ENCODE data around the gene TEX14.

The TEX14 gene

DNA sequence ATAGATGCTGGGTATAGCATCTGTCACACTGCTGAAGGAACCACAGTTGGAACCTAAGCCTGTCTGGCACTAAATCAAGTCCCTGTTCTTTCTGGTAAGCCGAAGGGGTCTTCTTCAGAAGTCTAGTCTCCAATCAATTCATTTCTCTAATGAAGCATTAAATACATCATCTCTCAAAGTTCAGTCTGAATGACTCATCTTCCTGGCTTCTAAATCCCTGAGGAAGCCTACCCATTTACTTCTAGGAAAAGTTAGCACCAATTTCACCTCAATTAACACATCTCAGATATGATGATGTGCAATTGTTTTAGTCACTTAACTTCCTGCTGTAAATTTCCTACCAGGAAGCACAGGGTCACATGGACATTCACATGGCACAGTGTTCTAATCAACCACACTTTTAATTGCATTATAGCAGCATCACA, 49.9 kb downstream of the TEX14 start:
- no peak for DNase-seq (ENCODE audit: low read depth)

DNA sequence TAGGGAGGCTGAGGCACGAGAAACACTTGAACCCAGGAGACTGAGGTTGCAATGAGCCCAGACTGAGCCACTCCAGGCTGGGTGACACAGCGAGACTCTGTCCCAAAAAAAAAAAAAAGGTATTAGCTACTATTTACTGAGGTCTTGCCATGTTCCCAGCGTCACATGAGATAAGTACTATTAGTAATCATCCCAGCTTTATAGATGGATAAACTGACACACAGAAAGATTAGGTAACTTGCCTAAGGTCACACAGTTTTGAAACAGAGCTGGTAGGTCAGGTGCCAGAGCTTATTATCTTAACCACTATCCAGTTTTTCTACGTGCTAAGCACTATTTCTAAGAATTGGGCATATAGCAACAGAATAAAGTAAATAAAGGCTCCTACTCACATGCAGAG, 51.6 kb downstream of the TEX14 start:
- no peak for DNase-seq (ENCODE audit: low read depth)

DNA sequence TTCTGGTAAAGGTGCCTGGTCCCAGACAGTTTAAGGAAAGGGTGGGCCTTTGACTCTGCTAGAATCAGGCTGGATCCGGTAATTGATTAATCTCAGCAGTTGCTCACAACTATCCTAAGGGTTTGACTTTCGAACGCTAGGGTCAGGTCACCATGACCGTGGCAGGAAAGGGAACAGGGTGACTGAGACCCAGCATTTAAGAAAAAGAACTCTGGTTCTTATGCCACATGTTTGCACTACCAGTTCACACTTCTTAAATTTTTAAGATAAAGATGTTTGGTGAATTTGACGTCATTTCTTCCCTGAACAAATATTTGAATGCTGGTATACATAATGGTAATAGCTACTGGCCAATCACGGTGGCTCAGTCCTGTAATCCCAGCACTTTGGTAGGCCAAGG, 52.2 kb downstream of the TEX14 start:
- no peak for DNase-seq (ENCODE audit: low read depth)

DNA sequence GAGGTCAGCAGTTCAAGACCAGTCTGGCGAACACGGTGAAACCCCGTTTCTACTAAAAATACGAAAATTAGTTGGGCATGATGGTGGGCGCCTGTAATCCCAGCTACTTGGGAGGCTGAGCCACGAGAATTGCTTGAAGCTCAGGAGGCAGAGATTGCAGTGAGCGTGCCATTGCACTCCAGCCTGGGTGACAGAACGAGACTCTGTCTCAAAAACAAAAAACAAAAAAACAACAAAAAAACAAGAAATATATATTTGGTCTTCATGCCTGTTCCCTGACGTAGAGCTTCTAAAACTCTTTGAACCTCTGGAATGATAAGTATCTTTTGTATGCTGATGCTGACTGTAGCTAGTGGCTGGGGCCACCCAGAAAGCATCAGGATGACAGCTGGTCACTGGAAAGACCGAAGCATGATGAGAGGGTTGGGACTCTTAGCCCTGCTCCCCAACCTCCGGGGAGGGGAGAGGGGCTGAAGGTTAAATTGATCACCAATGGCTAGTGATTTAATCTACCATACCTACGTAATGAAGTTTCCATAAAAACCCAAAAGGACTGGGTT, 54.8 kb downstream of the TEX14 start:
- no peak for DNase-seq (ENCODE audit: low read depth)

DNA sequence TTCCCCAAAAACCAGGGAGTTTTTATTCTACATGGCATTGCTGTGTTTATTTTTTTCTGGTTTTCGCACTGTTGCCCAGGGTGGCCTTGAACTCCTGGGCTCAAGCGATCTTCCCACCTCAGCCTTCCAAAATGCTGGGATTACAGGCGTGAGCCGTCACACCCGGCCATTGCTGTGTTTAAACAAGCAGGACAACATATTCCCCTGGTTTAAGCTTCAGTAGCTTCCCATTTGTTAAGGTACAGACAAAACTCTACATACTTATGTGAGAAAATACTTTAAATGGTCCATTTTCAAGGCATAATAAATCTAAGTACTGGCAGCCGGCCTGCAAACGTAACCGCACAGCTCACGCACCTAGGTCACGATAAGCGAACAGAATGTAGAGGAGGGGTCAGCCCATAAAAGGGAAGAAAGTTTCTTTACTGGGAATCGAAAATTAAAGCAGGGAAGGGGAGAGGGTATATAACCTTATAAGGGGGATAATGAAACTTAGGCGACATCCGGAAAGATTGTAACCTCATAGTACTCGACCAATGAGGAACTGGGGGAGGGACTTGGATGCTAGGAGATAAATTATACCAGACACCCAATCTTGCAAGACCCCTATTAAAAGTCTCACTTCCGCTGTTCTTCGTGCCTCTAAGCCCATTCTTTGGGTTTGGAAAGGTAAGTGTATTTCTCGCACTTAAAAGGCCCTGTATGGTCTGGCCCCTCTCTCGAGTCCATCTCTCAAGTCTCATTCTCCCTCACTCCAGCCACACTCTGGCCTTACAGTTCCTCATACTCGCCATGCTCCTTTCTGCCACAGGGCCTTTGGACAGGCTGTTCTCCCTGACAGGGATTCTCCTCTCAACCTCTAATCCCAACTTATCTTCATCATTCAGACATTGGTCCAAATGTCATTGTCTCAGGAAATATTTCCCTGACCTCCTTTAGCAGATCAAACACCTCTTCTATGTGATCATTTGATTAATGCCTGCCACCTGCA, 59.2 kb downstream of the TEX14 start:
- DNase-seq (ENCODE audit: low read depth): no peak

DNA sequence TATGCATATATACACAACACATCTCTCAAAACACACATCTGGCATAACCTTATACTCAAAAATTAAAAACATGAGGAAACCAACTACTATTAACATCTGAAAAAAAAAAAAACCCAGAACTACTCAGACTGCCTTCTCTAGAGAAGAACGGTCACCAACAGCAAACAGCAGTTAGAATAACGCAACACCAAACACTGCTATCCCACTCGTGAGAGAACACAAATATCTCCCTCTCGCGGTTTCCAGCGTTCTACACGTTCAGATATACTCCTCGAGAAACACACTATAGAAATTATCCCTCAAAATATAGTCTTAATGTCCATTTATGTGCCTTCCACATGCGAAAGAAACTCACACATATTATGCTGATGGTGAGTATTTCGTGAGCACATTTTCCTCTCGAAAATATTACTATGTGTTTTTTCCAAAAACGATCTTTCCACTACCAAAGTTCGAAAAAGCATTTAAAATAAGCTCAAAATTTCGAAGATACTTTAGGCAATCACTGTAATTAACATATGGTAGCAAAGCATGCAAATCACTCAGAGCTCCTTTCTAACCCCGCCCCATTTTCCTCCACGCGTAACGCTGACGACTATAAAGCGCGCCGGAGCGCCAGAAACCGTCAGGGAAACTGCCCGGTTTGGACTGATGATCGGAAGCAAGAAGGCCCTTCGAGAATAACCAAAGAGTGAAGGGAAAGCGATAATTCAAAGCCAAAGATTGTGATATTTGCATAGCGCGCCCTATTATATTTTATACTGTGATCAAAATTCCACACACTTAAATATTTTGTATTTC, 60.1 kb downstream of the TEX14 start:
- peak; percentile 98 for DNase-seq (ENCODE audit: low read depth)

DNA sequence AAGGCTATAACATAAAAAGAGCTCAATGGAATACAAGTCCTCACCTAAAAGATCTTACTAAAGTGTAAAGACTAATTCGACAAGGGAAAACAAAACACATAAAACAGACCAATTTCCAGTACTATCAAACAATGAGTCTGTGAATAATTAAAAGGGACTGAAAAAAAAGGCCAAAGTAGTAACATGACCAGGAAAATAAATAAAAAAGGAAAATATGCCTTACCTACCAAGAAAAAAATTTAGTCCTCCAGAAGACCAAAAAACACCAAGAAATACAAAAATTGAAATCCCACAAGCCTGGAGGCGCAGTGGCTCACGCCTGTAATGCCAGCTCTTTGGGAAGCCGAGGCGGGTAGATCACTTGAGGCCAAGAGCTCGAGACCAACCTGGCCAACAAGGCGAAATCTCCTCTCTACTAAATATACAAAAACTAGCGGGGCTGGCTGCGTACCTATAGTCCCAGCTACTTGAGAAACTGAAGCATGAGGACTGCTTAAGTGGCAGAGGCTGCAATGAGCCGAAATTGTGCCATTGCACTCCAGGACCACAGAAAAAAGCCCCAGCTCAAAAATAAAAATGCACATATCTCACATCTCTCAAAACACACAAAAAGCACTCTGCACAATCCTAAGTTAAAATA, 60.8 kb downstream of the TEX14 start:
- no peak for DNase-seq (ENCODE audit: low read depth)

DNA sequence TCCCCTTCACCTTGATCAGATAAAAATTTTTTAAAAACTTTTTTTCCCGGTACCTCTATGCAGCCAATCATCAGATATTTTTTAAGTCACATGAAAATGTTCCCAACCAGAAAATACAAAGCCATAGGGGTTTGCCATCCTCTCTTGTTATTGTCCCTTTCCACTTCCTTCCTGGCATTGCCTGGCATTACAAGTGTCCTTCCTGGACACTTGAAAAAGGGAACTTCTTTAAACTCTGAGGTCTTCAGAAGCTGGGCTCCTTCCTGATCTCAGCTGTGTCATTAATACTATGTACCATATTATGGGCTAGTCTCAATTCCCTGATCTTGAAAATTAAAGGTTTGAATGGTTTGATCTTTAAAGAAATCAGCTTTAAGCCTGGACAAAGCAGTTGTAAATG, 64.9 kb downstream of the TEX14 start:
- no peak for DNase-seq (ENCODE audit: low read depth)

DNA sequence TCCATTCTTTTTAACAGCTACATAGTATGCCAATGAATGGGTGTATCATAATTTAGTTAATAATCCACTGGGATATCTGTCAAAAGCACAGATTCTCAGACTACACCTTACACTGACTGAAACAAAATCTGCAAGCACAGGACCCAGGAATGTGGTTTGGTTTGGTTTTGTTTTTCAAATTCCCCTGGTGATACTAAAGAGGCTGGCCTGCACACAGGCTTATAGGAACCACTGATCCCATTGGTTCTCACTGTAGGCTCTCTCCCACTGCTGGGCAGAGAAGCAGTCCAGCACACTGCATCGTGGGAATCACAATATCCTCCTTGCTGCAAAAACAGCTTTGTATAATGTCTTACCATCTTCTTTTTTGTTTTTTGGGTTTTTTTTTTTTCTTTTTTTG, 67.1 kb downstream of the TEX14 start:
- DNase-seq (ENCODE audit: low read depth): no peak

DNA sequence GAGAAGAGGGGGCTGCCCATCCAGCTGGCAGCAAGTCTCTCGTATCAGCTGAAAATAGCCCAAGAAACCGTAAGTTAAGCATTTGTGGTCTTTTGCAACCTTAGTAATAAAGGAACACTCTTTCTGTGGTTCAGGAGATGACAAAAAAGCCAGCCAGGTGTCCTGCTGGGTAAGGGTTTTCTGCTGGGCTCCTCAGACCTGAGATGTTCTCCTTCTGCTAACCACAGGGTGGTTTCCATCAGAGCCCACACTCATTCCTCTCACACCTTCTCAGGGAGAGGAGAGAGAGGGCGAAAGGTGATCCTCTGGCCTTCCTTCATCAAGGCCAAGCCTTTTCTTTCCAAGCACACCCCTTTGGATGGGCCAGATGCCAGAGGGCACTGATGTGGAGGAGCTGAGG, 70.7 kb downstream of the TEX14 start:
- DNase-seq (ENCODE audit: low read depth): no peak

DNA sequence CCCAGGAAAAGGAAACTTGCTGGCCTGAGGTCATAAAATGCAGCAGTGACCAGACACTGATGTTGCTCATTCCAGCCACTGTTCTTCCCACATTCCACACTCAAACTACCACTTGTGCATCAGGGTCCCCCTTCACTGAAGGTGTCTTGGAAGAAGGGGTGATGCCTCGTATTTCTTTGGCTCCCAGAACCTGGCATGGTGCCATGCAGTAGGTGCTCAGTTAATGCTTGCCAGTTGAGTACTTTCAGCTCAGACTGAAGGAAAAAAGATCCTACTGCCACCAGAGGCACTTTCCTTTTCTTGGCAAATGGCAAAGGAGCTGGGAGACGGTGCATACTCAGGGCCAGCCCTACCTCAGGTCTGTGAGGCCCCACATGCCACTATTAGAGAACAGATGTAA, 73.5 kb downstream of the TEX14 start:
- no peak for DNase-seq (ENCODE audit: low read depth)

DNA sequence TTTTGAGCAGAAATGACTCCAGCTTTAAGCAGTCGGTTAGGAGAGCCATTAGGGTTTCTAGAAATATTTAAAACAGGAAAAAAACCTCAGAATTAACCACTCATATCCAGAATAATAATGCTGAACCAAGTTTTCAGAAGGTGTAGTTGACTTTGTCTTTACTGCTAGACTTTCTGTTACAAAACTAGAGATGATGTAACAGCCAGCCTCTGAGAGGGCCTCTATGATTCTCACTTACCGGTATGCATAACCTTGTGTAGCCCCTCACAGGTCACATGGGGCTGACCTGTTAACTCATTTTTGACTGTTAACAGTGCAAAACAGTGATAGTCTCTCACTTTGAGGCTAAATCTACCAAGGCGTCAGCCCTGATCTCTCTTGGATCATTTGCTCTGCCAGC, 74.3 kb downstream of the TEX14 start:
- DNase-seq (ENCODE audit: low read depth): no peak

DNA sequence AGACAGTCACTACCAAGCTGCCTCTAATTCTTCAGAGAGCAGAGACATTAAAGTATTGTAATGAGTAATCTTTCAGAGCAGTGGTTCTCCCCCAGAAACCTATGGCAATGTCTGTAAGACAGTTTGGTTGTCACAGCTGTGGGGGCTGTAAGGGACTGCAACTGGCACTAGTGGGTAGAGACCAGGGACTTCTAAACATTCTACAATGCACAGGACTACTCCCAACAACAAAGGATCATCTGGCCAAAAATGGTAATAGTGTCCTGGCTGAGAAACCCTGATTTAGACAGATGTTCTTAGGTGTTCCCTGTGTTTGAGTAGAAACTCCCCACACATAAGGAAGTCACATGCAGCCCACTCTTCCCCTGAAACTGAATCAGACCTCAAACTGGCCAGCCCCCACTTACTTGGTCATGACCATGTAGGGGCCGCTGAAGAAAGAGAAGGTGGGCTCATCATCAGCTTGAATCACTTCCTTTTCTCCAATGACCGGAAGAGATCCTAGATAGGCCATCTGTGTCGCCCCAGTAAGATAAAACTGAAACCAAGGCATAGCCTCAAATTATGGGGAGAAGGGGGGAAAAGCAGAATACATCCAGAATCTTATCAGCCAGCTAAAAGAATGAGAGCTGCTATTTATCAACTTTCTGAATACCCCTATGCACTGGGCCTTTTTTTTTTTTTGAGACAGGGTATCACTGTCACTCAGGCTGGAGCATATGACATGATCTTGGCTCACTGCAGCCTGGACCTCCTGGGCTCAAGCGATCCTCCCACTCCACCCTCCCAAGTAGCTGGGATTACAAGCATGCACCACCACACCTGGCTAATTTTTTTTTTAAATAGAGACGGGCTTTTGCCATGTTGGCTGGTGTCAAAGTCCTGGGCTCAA, 75.8 kb downstream of the TEX14 start:
- no peak for DNase-seq (ENCODE audit: low read depth)

DNA sequence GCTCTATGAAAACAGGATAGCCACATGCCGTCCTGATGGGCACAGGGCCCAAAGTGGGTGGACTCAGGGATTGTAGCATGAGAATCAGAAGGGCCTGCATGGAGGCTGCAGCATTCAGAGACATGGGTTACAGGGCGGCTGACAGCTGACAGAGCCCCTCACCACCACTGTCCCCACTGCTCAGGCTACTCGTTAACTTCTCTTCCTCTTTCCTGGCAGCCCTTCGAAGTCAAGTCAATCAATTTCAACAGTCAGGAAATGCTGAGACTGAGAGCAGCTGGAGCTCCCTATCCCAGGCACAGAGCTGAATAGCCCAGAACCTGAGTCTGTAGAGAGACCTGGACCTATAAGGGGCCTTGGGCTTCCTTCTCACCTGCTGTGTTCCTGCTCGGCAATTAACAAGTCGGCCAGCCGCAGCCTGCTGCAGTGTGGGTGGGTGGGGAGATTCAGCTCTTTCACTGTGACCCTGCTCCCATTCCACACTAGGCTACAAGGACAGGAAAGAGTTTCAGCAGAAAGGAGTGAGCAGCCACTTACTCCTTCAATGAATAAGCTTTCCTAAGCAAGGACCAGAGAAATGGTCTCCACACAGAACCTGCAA, 76.9 kb downstream of the TEX14 start:
- no peak for DNase-seq (ENCODE audit: low read depth)

DNA sequence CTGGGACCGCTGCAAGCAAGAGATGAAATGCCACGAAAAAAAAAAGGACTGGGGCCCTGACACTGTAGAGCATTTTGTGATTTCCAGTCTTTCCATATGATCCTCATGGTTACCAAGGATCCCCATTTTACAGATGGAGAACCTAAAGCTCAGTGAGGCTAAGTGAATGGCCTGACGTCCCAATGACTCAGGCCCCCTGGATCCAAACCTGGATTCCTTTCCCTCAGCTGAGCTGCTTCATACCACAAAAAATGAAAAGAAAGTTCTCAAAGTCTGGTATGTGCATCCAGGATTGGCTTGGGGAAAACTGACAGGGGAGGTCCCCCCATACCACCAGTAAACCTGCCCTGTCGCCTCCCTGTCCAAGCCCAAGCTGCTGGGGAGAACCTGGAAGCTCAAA, 80.5 kb downstream of the TEX14 start:
- no peak for DNase-seq (ENCODE audit: low read depth)

DNA sequence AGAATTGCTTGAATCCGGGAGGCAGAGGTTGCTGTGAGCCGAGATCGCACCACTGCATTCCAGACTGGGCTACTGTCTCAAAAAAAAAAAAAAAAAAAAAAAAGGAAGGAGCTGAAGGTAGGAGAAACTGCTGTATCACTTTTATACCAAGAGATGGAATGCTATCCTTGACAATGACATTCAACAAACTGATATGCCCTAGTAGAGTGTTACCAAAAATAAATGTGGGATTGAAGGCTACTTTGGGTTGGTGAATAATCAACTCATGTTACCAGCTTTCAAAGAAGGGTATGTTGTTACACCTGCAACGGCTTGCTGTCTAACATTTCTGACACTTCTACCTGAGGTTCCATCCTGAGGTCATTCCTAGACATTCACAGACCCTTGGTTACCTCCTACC, 84.9 kb downstream of the TEX14 start:
- DNase-seq (ENCODE audit: low read depth): no peak

DNA sequence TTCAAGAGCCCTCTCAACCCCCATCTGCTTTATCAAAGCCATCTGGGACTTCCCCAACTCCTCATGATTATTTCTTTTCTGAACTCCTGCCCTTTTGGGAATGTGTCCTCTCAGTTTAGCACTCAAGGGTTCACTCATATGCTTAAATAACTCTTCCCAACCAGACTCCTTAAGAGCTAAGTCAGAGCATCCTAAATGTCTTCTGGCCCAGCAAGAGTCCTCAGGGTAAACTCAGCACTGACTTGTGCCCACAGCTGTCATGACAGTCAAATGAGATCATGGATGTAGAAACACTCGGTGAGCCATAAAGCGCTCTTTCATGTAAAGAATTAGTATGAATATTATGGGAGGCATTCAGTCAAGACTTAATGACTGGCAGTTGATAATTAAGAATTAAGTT, 85.9 kb downstream of the TEX14 start:
- DNase-seq (ENCODE audit: low read depth): no peak

DNA sequence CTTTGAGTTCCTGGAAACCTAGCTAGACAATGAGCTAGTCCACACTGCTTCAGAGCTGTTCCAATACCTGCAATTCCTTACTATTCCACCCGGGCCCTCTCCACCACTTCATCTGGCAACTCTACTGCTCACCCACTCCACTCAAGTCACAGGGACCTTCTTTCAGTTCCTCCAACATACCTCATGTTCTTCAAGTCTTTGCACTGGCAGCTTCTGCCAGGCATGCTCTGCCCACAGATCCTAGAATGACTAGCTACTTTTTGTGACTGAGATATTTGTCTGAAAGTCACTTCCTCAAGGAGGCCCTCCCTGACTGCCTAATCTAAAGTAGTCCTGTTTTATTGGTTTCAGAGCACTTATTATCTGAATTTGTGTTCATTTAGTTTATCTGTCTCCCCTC, 86.4 kb downstream of the TEX14 start:
- DNase-seq (ENCODE audit: low read depth): no peak

DNA sequence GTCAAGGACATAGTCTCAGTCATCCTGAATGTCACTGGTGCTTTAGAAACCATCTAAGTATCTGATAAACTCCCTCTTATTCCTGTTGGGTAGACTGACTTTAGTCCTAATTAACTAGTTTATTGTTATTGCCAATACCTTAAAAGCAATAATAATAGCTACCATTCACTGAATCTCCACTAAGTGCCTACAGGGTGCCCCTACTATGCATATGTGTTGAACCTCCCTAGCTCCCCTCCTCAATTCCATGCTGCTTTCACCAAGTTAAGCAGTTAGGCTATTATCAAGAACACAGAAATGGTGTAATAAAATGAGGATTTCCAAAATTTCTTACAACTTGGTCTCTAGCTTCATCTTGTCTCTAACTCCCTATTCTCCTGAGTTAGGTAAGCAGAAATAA, 89.9 kb downstream of the TEX14 start:
- DNase-seq (ENCODE audit: low read depth): no peak

DNA sequence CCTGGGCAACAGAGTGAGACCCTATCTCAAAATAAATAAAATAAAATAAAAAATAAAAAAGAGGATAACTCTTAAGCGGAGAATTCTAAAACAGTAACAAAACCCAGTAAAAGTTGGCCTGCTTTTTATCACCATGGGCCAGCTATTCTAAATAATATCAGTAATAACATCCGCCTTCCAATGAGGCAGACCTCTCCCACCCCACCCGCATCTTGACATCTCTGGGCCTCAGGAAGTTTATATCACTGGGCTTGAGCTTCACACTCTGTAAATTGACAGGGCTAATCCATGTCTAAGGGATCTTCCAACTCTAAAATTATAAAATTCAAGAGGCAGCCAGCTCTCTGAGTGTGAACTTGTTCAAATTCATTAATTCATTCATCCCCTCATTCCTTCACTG, 94.5 kb downstream of the TEX14 start:
- no peak for DNase-seq (ENCODE audit: low read depth)

DNA sequence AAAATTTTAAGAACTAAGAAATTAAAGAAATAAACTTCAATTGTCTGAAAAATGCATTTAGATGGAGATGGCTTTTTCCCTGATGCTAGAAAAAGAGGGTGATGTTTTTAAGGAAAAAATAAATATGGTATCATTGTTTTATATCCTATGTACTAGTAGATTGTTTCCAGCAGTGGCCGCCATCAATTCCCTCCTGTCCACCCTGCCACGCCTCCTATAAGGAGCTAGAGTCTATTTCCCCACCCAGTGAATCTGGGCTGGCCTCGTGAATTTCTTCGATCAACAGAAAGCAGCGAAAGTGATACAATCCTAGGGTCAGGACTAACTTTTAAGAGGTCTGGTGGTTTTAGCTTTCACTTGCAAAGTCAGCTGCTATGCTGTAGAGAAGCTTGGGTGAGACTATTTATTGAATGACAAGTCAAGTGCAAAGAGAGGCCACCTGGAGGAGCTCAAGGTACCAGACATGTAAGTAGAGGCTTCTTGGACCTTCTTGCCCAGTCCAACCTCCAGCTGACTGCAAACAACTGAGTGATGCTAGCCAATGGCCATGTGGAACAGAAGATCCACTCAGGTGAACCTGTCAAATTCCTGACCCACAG, 96.6 kb downstream of the TEX14 start:
- no peak for DNase-seq (ENCODE audit: low read depth)

All from fibroblast of the conjunctiva (primary cell).